IMR-90 (cell line): ENCODE results near the gene KCTD3. TPM values are rescaled to one million over a fixed set of nuclear protein-coding genes. Genes with fewer than 3 reads are reported as not detected.

ENCODE experiments used
- ATAC-seq: fragments of 200-7000 bp; cut with Tn5 transposase; 2 replicates; pipeline ENCODE4 v1.9.1; 2020; ENCODE audit warnings: low read depth, mild to moderate bottlenecking, moderate library complexity
- BruUV-seq: library from RNA; stranded (reverse); fragments of 400-500 nt; replicated peaks from 2 replicates; lab custom pipeline; 2021; lab: Mats Ljungman, UMichigan
- CTCF ChIA-PET: fragments of 300-600 bp; formaldehyde crosslinking; extraction: SDS; loops from one replicate; lab custom pipeline; 2021; ENCODE audit warnings: antibody characterized with exemption; lab: Yijun Ruan, JAX
- POLR2A ChIA-PET: fragments of 300-600 bp; sonication (Branson Sonifier 250); formaldehyde crosslinking; loops from one replicate; lab custom pipeline; 2022; ENCODE audit warnings: antibody characterized with exemption; ENCODE audit not compliant: unreplicated experiment; lab: Charles Lee
- DNase-seq: peaks from one replicate; pipeline ENCODE4 v3.0.0; 2013
- H2AFZ ChIP-seq: replicated peaks from 2 replicates; pipeline ENCODE3; 2013; ENCODE audit warnings: low read length, mild to moderate bottlenecking; ENCODE audit not compliant: poor library complexity
- H2AK5ac ChIP-seq: 2 replicates; pipeline ENCODE4 v1.6.1; 2013; ENCODE audit warnings: low read depth, low read length, inconsistent platforms
- H2AK9ac ChIP-seq: replicated peaks from 2 replicates; pipeline ENCODE3; 2013; ENCODE audit warnings: mild to moderate bottlenecking, low read depth, low read length, moderate library complexity; ENCODE audit not compliant: poor library complexity
- H2BK120ac ChIP-seq: 2 replicates; pipeline ENCODE4 v1.6.1; 2013; ENCODE audit warnings: low read depth, low read length, inconsistent platforms
- H2BK15ac ChIP-seq: 3 replicates; pipeline ENCODE4 v1.6.1; 2013; ENCODE audit warnings: low read depth, low read length, inconsistent platforms
- H2BK20ac ChIP-seq: 2 replicates; pipeline ENCODE4 v1.6.1; 2013; ENCODE audit warnings: low read depth, mild to moderate bottlenecking, inconsistent platforms, low read length, moderate library complexity
- H2BK5ac ChIP-seq: 2 replicates; pipeline ENCODE4 v1.6.1; 2013; ENCODE audit warnings: mild to moderate bottlenecking, low read depth, low read length, inconsistent platforms; ENCODE audit not compliant: poor library complexity, severe bottlenecking
- H3K14ac ChIP-seq: replicated peaks from 2 replicates; pipeline ENCODE4 v1.6.1; 2013; ENCODE audit warnings: low read depth, low read length, inconsistent platforms
- H3K18ac ChIP-seq: 2 replicates; pipeline ENCODE4 v1.6.1; 2013; ENCODE audit warnings: low read depth, low read length, control low read depth
- H3K23ac ChIP-seq: 2 replicates; pipeline ENCODE4 v1.6.1; 2013; ENCODE audit warnings: low read depth, low read length, inconsistent platforms
- H3K27ac ChIP-seq: 2 replicates; pipeline ENCODE4 v1.5.1; 2013; ENCODE audit warnings: mild to moderate bottlenecking, control low read depth, low read length; ENCODE audit not compliant: insufficient read depth
- H3K27me3 ChIP-seq: 2 replicates; pipeline ENCODE4 v1.6.1; 2013; ENCODE audit warnings: low read length; ENCODE audit not compliant: control insufficient read depth, insufficient read depth
- H3K36me3 ChIP-seq: 2 replicates; pipeline ENCODE4 v1.6.1; 2013; ENCODE audit warnings: low read length, mixed read lengths; ENCODE audit not compliant: control insufficient read depth, insufficient read depth
- H3K4ac ChIP-seq: 2 replicates; pipeline ENCODE4 v1.6.1; 2013; ENCODE audit warnings: low read depth, low read length, inconsistent platforms
- H3K4me1 ChIP-seq: 2 replicates; pipeline ENCODE4 v1.6.1; 2013; ENCODE audit warnings: low read length, mixed read lengths; ENCODE audit not compliant: control insufficient read depth, insufficient read depth
- H3K4me2 ChIP-seq: 2 replicates; pipeline ENCODE4 v1.6.1; 2013; ENCODE audit warnings: low read depth, mild to moderate bottlenecking, control low read depth, low read length, moderate library complexity
- H3K4me3 ChIP-seq: 2 replicates; pipeline ENCODE4 v1.5.1; 2013; ENCODE audit warnings: low read depth, mild to moderate bottlenecking, control low read depth, low read length, moderate library complexity; ENCODE audit not compliant: insufficient read depth
- H3K56ac ChIP-seq: 2 replicates; pipeline ENCODE4 v1.6.1; 2013; ENCODE audit warnings: low read length, inconsistent platforms; ENCODE audit not compliant: insufficient read depth; ENCODE audit errors: extremely low read depth
- H3K79me1 ChIP-seq, 2 experiments: 2 replicates each; pipeline ENCODE4 v1.6.1; 2013; ENCODE audit warnings: low read length in 2 of 2, inconsistent platforms in 1 of 2, low read depth in 1 of 2
- H3K9ac ChIP-seq: 2 replicates; pipeline ENCODE4 v1.6.1; 2013; ENCODE audit warnings: low read depth, low read length, control low read depth
- H3K9me1 ChIP-seq: 2 replicates; pipeline ENCODE4 v1.6.1; 2013; ENCODE audit warnings: low read length, inconsistent platforms; ENCODE audit not compliant: insufficient read depth
- H3K9me3 ChIP-seq: 2 replicates; pipeline ENCODE4 v1.6.1; 2013; ENCODE audit warnings: low read length; ENCODE audit not compliant: control insufficient read depth, insufficient read depth
- H4K20me1 ChIP-seq: 2 replicates; pipeline ENCODE4 v1.6.1; 2013; ENCODE audit warnings: low read length, inconsistent platforms; ENCODE audit not compliant: insufficient read depth
- H4K5ac ChIP-seq: 2 replicates; pipeline ENCODE4 v1.6.1; 2013; ENCODE audit warnings: mild to moderate bottlenecking, low read depth, low read length, control low read depth
- H4K8ac ChIP-seq, 2 experiments: 2 replicates each; pipeline ENCODE4 v1.6.1; 2013; ENCODE audit warnings: low read depth in 2 of 2, low read length in 2 of 2, control low read depth in 1 of 2, inconsistent platforms in 1 of 2
- H4K91ac ChIP-seq: 2 replicates; pipeline ENCODE4 v1.6.1; 2013; ENCODE audit warnings: low read depth, low read length, inconsistent platforms; ENCODE audit not compliant: insufficient read depth
- BHLHE40 ChIP-seq: fragments of 150-350 bp; IDR thresholded peaks from 2 replicates; pipeline ENCODE4 v1.6.1; 2016; ENCODE audit warnings: mild to moderate bottlenecking, low read depth, low read length
- MAFK ChIP-seq: IDR thresholded peaks from 2 replicates; pipeline ENCODE4 v1.6.1; 2012; ENCODE audit warnings: low read depth, low read length, improper control_type of control experiment
- MXI1 ChIP-seq: IDR thresholded peaks from 2 replicates; pipeline ENCODE4 v1.6.1; 2012; ENCODE audit warnings: low read depth, mild to moderate bottlenecking, low read length, moderate library complexity, borderline replicate concordance
- NFE2L2 ChIP-seq: fragments of 150-350 bp; IDR thresholded peaks from 2 replicates; pipeline ENCODE4 v1.6.1; 2016; ENCODE audit warnings: low read depth, mild to moderate bottlenecking, low read length
- POLR2A ChIP-seq: IDR thresholded peaks from 2 replicates; pipeline ENCODE4 v1.6.1; 2012; ENCODE audit warnings: mild to moderate bottlenecking, low read depth, low read length
- RAD21 ChIP-seq: IDR thresholded peaks from 2 replicates; pipeline ENCODE4 v1.6.1; 2012; ENCODE audit warnings: low read length, improper control_type of control experiment
- RCOR1 ChIP-seq: IDR thresholded peaks from 2 replicates; pipeline ENCODE4 v1.6.1; 2012; ENCODE audit warnings: mild to moderate bottlenecking, low read length, improper control_type of control experiment; ENCODE audit not compliant: insufficient replicate concordance
- RFX5 ChIP-seq: IDR thresholded peaks from 2 replicates; pipeline ENCODE4 v1.8.0; 2012; ENCODE audit warnings: low read depth, mild to moderate bottlenecking, low read length, moderate library complexity
- SMC3 ChIP-seq: fragments of 150-350 bp; IDR thresholded peaks from 2 replicates; pipeline ENCODE4 v1.6.1; 2016; ENCODE audit warnings: low read depth, mild to moderate bottlenecking, antibody characterized with exemption, low read length, moderate library complexity
- WGBS, 2 experiments: methylation state at CpG; one replicate each; pipeline versions ENCODE4 v1.1.5 to v1.1.7; 2013; ENCODE audit warnings: missing lambda C conversion rate in 2 of 2; ENCODE audit not compliant: insufficient read length in 1 of 2; ENCODE audit errors: extremely low coverage in 2 of 2; 5-methylcytosine and 5-hydroxymethylcytosine counted together
- dilution Hi-C: fragments of 300-500 bp; cut with HindIII; formaldehyde crosslinking; loops from one replicate; pipeline ENCODE4 v1.14.3; 2018; ENCODE audit warnings: low sequenced_read_pairs; ENCODE audit not compliant: unreplicated experiment
- in situ Hi-C: fragments of 300-500 bp; cut with MboI; formaldehyde crosslinking; loops from 3 replicates; pipeline ENCODE4 v1.14.3; 2019; ENCODE audit warnings: low sequenced_read_pairs, inconsistent platforms, mixed read lengths
- intact Hi-C: fragments of 100-400 bp; cut with micrococcal nuclease; formaldehyde crosslinking; loops from 2 replicates; pipeline ENCODE4 v1.10.0; 2022
- polyA plus RNA-seq, 3 experiments: library from polyadenylated mRNA; depleted of rRNA; stranded (reverse); fragments of >200 nt; gene quantifications; 2 replicates each; pipeline ENCODE4 v1.2.3, GENCODE V29; 2012; ENCODE audit warnings: low replicate concordance in 1 of 3
- total RNA-seq: library from RNA; depleted of rRNA; stranded (reverse); fragments of >200 nt; gene quantifications from 2 replicates; pipeline ENCODE4 v1.2.3, GENCODE V29; 2012
- TF ChIP-seq, protein P1 (sequence below): fragments of 150-350 bp; IDR thresholded peaks from 2 replicates; pipeline ENCODE4 v1.6.1; 2017; ENCODE audit warnings: mild to moderate bottlenecking, antibody characterized with exemption, low read length, low read depth
- TF ChIP-seq, protein P2 (sequence below): fragments of 150-350 bp; IDR thresholded peaks from 2 replicates; pipeline ENCODE4 v1.6.1; 2016; ENCODE audit warnings: low read depth, mild to moderate bottlenecking, low read length, moderate library complexity, borderline replicate concordance

The KCTD3 gene
- total and polyA plus RNA-seq, 2 of the 4 experiments (the other 2 are of a cell fraction), result 43.6 to 49.5 TPM

DNA sequence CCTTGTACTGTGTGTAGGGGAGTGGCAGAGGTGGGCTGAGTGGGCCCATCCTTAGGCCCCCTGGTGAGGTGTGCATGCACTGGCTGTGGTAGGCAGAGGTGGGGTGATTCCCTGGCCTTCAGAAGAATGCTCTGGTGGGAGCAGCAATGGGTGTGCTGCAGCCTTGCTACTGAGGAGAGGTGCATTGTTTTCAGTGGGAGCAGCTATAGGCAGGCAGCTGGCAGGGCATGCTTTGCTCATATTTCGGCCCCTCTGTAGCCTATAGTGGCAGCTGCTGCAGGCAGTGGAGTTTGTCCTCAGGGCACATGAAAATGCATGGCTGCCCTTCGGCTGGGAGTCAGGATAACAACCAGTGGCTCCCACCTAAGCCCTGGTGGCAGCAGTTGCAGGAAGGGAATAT lies 10.1 kb upstream of the KCTD3 start:
- intact Hi-C loops (no loop called here), dilution Hi-C loops (no loop called here), in situ Hi-C loops (no loop called here)
- Histone ChIP-seq H3K4me1 (no peaks in the 10 kb centered on the region), H3K56ac (no peak overlapping the region), H3K4me2 (no peak overlapping the region), H2BK120ac (no peak overlapping the region), H3K23ac (no peak overlapping the region), H2AFZ (no peak overlapping the region), H4K20me1 (no peaks in the 10 kb centered on the region), H2AK5ac (no peak overlapping the region), H4K5ac (no peak overlapping the region), H2BK20ac (no peak overlapping the region), H3K36me3 (no peaks in the 10 kb centered on the region), H3K4me3 (no peak overlapping the region), H4K8ac (no peak overlapping the region), H3K9me1 (no peaks in the 10 kb centered on the region), H3K27ac (no peak overlapping the region), H4K91ac (no peak overlapping the region), H3K14ac (no peak overlapping the region), H3K9me3 (no peaks in the 10 kb centered on the region; the same call in 1 of the 2 replicates), H2BK5ac (no peak overlapping the region), H2BK15ac (no peak overlapping the region), H3K79me1 (no peaks in the 10 kb centered on the region), H3K27me3 (no peaks in the 10 kb centered on the region), H2AK9ac (no peak overlapping the region), H3K18ac (no peak overlapping the region), H3K9ac (no peak overlapping the region), H3K4ac (no peak overlapping the region)
- no peak for ATAC-seq
- POLR2A ChIA-PET, result no interaction called here
- WGBS, 2 experiments, result 57% methylated on average over 1 of the region's 2 CpGs; no CpG with 5 or more reads in 1 of the 2 experiments
- no peak for DNase-seq
- no TSS peak for BruUV-seq
- CTCF ChIA-PET, result no interaction called here
- TF ChIP-seq, protein P1, sequence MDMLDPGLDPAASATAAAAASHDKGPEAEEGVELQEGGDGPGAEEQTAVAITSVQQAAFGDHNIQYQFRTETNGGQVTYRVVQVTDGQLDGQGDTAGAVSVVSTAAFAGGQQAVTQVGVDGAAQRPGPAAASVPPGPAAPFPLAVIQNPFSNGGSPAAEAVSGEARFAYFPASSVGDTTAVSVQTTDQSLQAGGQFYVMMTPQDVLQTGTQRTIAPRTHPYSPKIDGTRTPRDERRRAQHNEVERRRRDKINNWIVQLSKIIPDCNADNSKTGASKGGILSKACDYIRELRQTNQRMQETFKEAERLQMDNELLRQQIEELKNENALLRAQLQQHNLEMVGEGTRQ, result no peak
- TF ChIP-seq RCOR1 (no peak), RFX5 (no peak), MXI1 (no peak), NFE2L2 (no peak), SMC3 (no peak), RAD21 (no peak), MAFK (no peak), POLR2A (no peak), BHLHE40 (no peak)
- TF ChIP-seq, protein P2, sequence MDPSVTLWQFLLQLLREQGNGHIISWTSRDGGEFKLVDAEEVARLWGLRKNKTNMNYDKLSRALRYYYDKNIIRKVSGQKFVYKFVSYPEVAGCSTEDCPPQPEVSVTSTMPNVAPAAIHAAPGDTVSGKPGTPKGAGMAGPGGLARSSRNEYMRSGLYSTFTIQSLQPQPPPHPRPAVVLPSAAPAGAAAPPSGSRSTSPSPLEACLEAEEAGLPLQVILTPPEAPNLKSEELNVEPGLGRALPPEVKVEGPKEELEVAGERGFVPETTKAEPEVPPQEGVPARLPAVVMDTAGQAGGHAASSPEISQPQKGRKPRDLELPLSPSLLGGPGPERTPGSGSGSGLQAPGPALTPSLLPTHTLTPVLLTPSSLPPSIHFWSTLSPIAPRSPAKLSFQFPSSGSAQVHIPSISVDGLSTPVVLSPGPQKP, result no peak
